GM19467 (cell line): Measurements from ENCODE around the gene VDR.

Experiments
- ATAC-seq: cut with Tn5 transposase; IDR thresholded peaks from one replicate; pipeline ENCODE4 v1.9.1; 2021; ENCODE audit warnings: mild to moderate bottlenecking, moderate library complexity; ENCODE audit not compliant: unreplicated experiment

The VDR gene

GRCh38 chr12:47931187-47931586 lies 26.4 kb upstream of the VDR start:
- ATAC-seq, result no peak

- no peak for ATAC-seq
These were observed 25.8 kb upstream of the VDR start for GRCh38 chr12:47930634-47931033.

GRCh38 chr12:47927346-47927745 lies 22.6 kb upstream of the VDR start:
- ATAC-seq, result no peak

- ATAC-seq, result no peak
These were observed 17.1 kb upstream of the VDR start for GRCh38 chr12:47921907-47922306.

GRCh38 chr12:47920913-47921312 lies 16.1 kb upstream of the VDR start:
- no peak for ATAC-seq

GRCh38 chr12:47913081-47913480 lies 8.3 kb upstream of the VDR start:
- no peak for ATAC-seq

- no peak for ATAC-seq
These were observed 7.8 kb upstream of the VDR start for GRCh38 chr12:47912556-47912955.

- ATAC-seq, result no peak
These were observed 6.2 kb upstream of the VDR start for GRCh38 chr12:47910981-47911380.

- no peak for ATAC-seq
These were observed 5.7 kb upstream of the VDR start for GRCh38 chr12:47910486-47910885.

GRCh38 chr12:47909839-47910465 lies 5.2 kb upstream of the VDR start:
- no peak for ATAC-seq

GRCh38 chr12:47908738-47909137 lies 3.9 kb upstream of the VDR start:
- no peak for ATAC-seq

- ATAC-seq, result no peak
These were observed 3.2 kb upstream of the VDR start for GRCh38 chr12:47907851-47908454.

GRCh38 chr12:47903927-47904712 lies 674 bp downstream of the VDR start:
- no peak for ATAC-seq

GRCh38 chr12:47903151-47903611 lies 1.6 kb downstream of the VDR start:
- no peak for ATAC-seq

- ATAC-seq, result no peak
These were observed 2.6 kb downstream of the VDR start for GRCh38 chr12:47902131-47902639.

- no peak for ATAC-seq
These were observed 3.1 kb downstream of the VDR start for GRCh38 chr12:47901718-47902093.

GRCh38 chr12:47901063-47901717 lies 3.6 kb downstream of the VDR start:
- no peak for ATAC-seq

GRCh38 chr12:47900131-47901062 lies 4.4 kb downstream of the VDR start:
- no peak for ATAC-seq

GRCh38 chr12:47899466-47899865 lies 5.3 kb downstream of the VDR start:
- no peak for ATAC-seq

- ATAC-seq, result no peak
These were observed 8.2 kb downstream of the VDR start for GRCh38 chr12:47896633-47897032.
